ENCODE data around the gene LRIG1.

The LRIG1 gene

GRCh38 chr3:66502245-66502874, 1.5 kb upstream of the LRIG1 start:
- DNase-seq: no peak

GRCh38 chr3:66501483-66502244, 842 bp upstream of the LRIG1 start:
- no peak for DNase-seq

GRCh38 chr3:66499881-66500575, 794 bp downstream of the LRIG1 start:
- DNase-seq: peak; percentile 34

- no peak for DNase-seq
Measured at GRCh38 chr3:66498687-66499621, 1.9 kb downstream of the LRIG1 start.

GRCh38 chr3:66497985-66498671, 2.7 kb downstream of the LRIG1 start:
- no peak for DNase-seq

GRCh38 chr3:66497288-66497984, 3.4 kb downstream of the LRIG1 start:
- no peak for DNase-seq

GRCh38 chr3:66496746-66497145, 4.1 kb downstream of the LRIG1 start:
- DNase-seq: no peak

- DNase-seq: no peak
Measured at GRCh38 chr3:66496301-66496700, 4.5 kb downstream of the LRIG1 start.

GRCh38 chr3:66495668-66496045, 5.2 kb downstream of the LRIG1 start:
- DNase-seq: no peak

- no peak for DNase-seq
Measured at GRCh38 chr3:66494959-66495667, 5.7 kb downstream of the LRIG1 start.

GRCh38 chr3:66493458-66494099, 7.2 kb downstream of the LRIG1 start:
- DNase-seq: no peak

- no peak for DNase-seq
Measured at GRCh38 chr3:66492672-66493071, 8.2 kb downstream of the LRIG1 start.

- no peak for DNase-seq
Measured at GRCh38 chr3:66492071-66492470, 8.8 kb downstream of the LRIG1 start.

GRCh38 chr3:66490984-66491383, 9.8 kb downstream of the LRIG1 start:
- no peak for DNase-seq

- no peak for DNase-seq
Measured at GRCh38 chr3:66490214-66490613, 10.6 kb downstream of the LRIG1 start.

- DNase-seq: no peak
Measured at GRCh38 chr3:66489581-66489980, 11.2 kb downstream of the LRIG1 start.

- no peak for DNase-seq
Measured at GRCh38 chr3:66489115-66489514, 11.7 kb downstream of the LRIG1 start.

- no peak for DNase-seq
Measured at GRCh38 chr3:66488492-66488891, 12.3 kb downstream of the LRIG1 start.

GRCh38 chr3:66487465-66487864, 13.4 kb downstream of the LRIG1 start:
- no peak for DNase-seq

GRCh38 chr3:66486646-66487045, 14.2 kb downstream of the LRIG1 start:
- no peak for DNase-seq
